HuH-7.5 (cell line): ENCODE data around the gene BCAS1.

Experiments used
- DNase-seq: peaks from one replicate; pipeline ENCODE4 v3.0.0; 2011; ENCODE audit warnings: low spot score

The BCAS1 gene

GRCh38 chr20:54103067-54103761 is 32.8 kb upstream of the BCAS1 start:
- peak; percentile 91 for DNase-seq

- no peak for DNase-seq
Observed at GRCh38 chr20:54102543-54102942, 32.1 kb upstream of the BCAS1 start.

GRCh38 chr20:54100563-54100962 is 30.2 kb upstream of the BCAS1 start:
- DNase-seq, result no peak

- no peak for DNase-seq
Observed at GRCh38 chr20:54099894-54100293, 29.5 kb upstream of the BCAS1 start.

- DNase-seq, result no peak
Observed at GRCh38 chr20:54098047-54098446, 27.7 kb upstream of the BCAS1 start.

- DNase-seq, result no peak
Observed at GRCh38 chr20:54097236-54097529, 26.8 kb upstream of the BCAS1 start.

GRCh38 chr20:54095824-54096223 is 25.4 kb upstream of the BCAS1 start:
- DNase-seq, result no peak

GRCh38 chr20:54094268-54094580 is 23.8 kb upstream of the BCAS1 start:
- DNase-seq, result no peak

GRCh38 chr20:54093423-54094267 is 23.3 kb upstream of the BCAS1 start:
- no peak for DNase-seq

GRCh38 chr20:54092021-54092420 is 21.6 kb upstream of the BCAS1 start:
- no peak for DNase-seq

- no peak for DNase-seq
Observed at GRCh38 chr20:54091120-54091480, 20.7 kb upstream of the BCAS1 start.

- DNase-seq, result no peak
Observed at GRCh38 chr20:54090230-54091119, 20.1 kb upstream of the BCAS1 start.

- no peak for DNase-seq
Observed at GRCh38 chr20:54088430-54088829, 18.0 kb upstream of the BCAS1 start.

GRCh38 chr20:54086507-54087039 is 16.2 kb upstream of the BCAS1 start:
- DNase-seq, result no peak

GRCh38 chr20:54085910-54086309 is 15.5 kb upstream of the BCAS1 start:
- DNase-seq, result no peak

GRCh38 chr20:54085425-54085824 is 15.0 kb upstream of the BCAS1 start:
- no peak for DNase-seq

- peak; percentile 52 for DNase-seq
Observed at GRCh38 chr20:54084727-54085388, 14.5 kb upstream of the BCAS1 start.

GRCh38 chr20:54084193-54084592 is 13.8 kb upstream of the BCAS1 start:
- DNase-seq, result no peak

GRCh38 chr20:54083459-54083858 is 13.1 kb upstream of the BCAS1 start:
- DNase-seq, result no peak

- DNase-seq, result no peak
Observed at GRCh38 chr20:54082100-54082499, 11.7 kb upstream of the BCAS1 start.

GRCh38 chr20:54079652-54080051 is 9.3 kb upstream of the BCAS1 start:
- DNase-seq, result no peak

- no peak for DNase-seq
Observed at GRCh38 chr20:54078296-54078984, 8.0 kb upstream of the BCAS1 start.
